H1 (cell line): ENCODE measurements around the gene GNRHR. TPM values are rescaled to one million over a fixed set of nuclear protein-coding genes. Genes with fewer than 3 reads are reported as not detected.

ENCODE experiments used
- ASH2L ChIP-seq: fragments of 200-600, 300-600 bp; sonication (generic); IDR thresholded peaks from one replicate; pipeline ENCODE4 v1.7.1; 2017; ENCODE audit warnings: low read length
- JUND ChIP-seq: IDR thresholded peaks from 2 replicates; pipeline ENCODE4 v1.6.1; 2011; ENCODE audit warnings: mild to moderate bottlenecking, improper control_type of control experiment, low read length
- polyA plus RNA-seq, 7 experiments: library from polyadenylated mRNA; depleted of rRNA in 3 of 7; stranded (reverse) in 5 of 7; unstranded in 2 of 7; fragments of >200 nt in 5 of 7; fragments of 200-250 nt in 2 of 7; gene quantifications; 1 replicate in 5 of 7; 2 replicates in 1 of 7; 4 replicates in 1 of 7; pipeline versions ENCODE4 v1.2.1 to v1.2.3, GENCODE V29; 2011 to 2013; ENCODE audit warnings: missing spikeins in 2 of 7, mixed read lengths in 2 of 7
- total RNA-seq: library from RNA; stranded (reverse); fragmentation: NEBNext Ultra II Directional; extraction: Animal tissue kit (Norgen Biotek cat#: 25700); gene quantifications from 2 replicates; pipeline ENCODE4 v1.2.1, GENCODE V29; 2021

Gene GNRHR
- total and polyA plus RNA-seq, 2 of the 8 experiments (the other 6 are each of a cell fraction or from before 2014, with no cell fraction given): not detected

GRCh38 chr4:67779631-67780030 is 25.4 kb upstream of the GNRHR start (continued):
- no peak for TF ChIP-seq ASH2L
- no peak for TF ChIP-seq JUND
- TF ChIP-seq, all 59 proteins: peak for 0
